GM23338 (cell line): Measurements from ENCODE around the gene LPP. TPM values are rescaled to one million over a fixed set of nuclear protein-coding genes. Genes with fewer than 3 reads are reported as not detected.

Experiments used
- ATAC-seq: fragments of 200-7000 bp; cut with Tn5 transposase; 3 replicates; pipeline ENCODE4 v1.9.1; 2020
- DNase-seq: peaks from one replicate; pipeline ENCODE4 v3.0.0-alpha.2; 2015; ENCODE audit warnings: low spot score
- H2AFZ ChIP-seq: fragments of 200-600 bp; sonication (generic); 2 replicates; pipeline ENCODE4 v1.8.0; 2016; ENCODE audit warnings: antibody characterized with exemption, mild to moderate bottlenecking, moderate library complexity
- H3F3A ChIP-seq: fragments of 200-600 bp; sonication (generic); replicated peaks from 2 replicates; pipeline ENCODE4 v1.8.0; 2017; ENCODE audit warnings: antibody characterized with exemption, mixed run types, low read depth
- H3K27ac ChIP-seq: fragments of 200-600 bp; sonication (generic); 2 replicates; pipeline ENCODE4 v1.6.1; 2016; ENCODE audit warnings: low read depth
- H3K27me3 ChIP-seq: fragments of 200-600 bp; sonication (generic); 2 replicates; pipeline ENCODE4 v1.8.0; 2016; ENCODE audit warnings: mild to moderate bottlenecking, mixed run types, moderate library complexity; ENCODE audit not compliant: insufficient read depth
- H3K36me3 ChIP-seq: fragments of 200-600 bp; sonication (generic); 2 replicates; pipeline ENCODE4 v1.8.0; 2016; ENCODE audit warnings: mild to moderate bottlenecking; ENCODE audit not compliant: insufficient read depth
- H3K4me1 ChIP-seq: fragments of 200-600 bp; sonication (generic); 2 replicates; pipeline ENCODE4 v1.8.0; 2016; ENCODE audit warnings: mild to moderate bottlenecking, moderate library complexity; ENCODE audit not compliant: insufficient read depth
- H3K4me2 ChIP-seq: fragments of 200-600 bp; sonication (generic); 2 replicates; pipeline ENCODE4 v1.7.1; 2017; ENCODE audit warnings: mixed run types
- H3K4me3 ChIP-seq: fragments of 200-600 bp; sonication (generic); 2 replicates; pipeline ENCODE4 v1.6.1; 2016; ENCODE audit warnings: mixed run types
- H3K79me2 ChIP-seq: fragments of 200-600 bp; sonication (generic); replicated peaks from 2 replicates; pipeline ENCODE4 v1.8.0; 2017; ENCODE audit warnings: mild to moderate bottlenecking; ENCODE audit not compliant: insufficient read depth
- H3K9me2 ChIP-seq: fragments of 200-600 bp; sonication (generic); 2 replicates; pipeline ENCODE4 v1.8.0; 2017; ENCODE audit not compliant: insufficient read depth
- H4K20me1 ChIP-seq: fragments of 200-600 bp; sonication (generic); replicated peaks from 2 replicates; pipeline ENCODE4 v1.8.0; 2017; ENCODE audit warnings: mild to moderate bottlenecking; ENCODE audit not compliant: insufficient read depth
- H3K27ac Mint-ChIP-seq: 2 replicates; pipeline ENCODE4 v1.8.0; 2020; ENCODE audit warnings: inconsistent platforms, mild to moderate bottlenecking, moderate library complexity, mixed read lengths
- H3K27me3 Mint-ChIP-seq: 3 replicates; pipeline ENCODE4 v1.8.0; 2022; ENCODE audit warnings: low read depth, mild to moderate bottlenecking, moderate library complexity, mixed read lengths, inconsistent platforms; ENCODE audit not compliant: insufficient read depth, poor library complexity
- H3K36me3 Mint-ChIP-seq: 3 replicates; pipeline ENCODE4 v1.8.0; 2021; ENCODE audit warnings: low read depth, mild to moderate bottlenecking, inconsistent platforms, moderate library complexity, mixed read lengths
- H3K4me1 Mint-ChIP-seq: 3 replicates; pipeline ENCODE4 v1.8.0; 2020; ENCODE audit warnings: mild to moderate bottlenecking, inconsistent platforms, mixed read lengths
- H3K4me3 Mint-ChIP-seq: 3 replicates; pipeline ENCODE4 v1.8.0; 2021; ENCODE audit warnings: moderate library complexity, mild to moderate bottlenecking, inconsistent platforms, mixed read lengths
- H3K9me3 Mint-ChIP-seq: 3 replicates; pipeline ENCODE4 v1.8.0; 2020; ENCODE audit warnings: moderate library complexity, mild to moderate bottlenecking, inconsistent platforms, mixed read lengths
- CTCF ChIP-seq, 2 experiments: fragments of 200-600 bp in 1 of 2; sonication (generic) in 1 of 2; conservative IDR thresholded peaks; 2 replicates each; pipeline versions ENCODE4 v1.5.1 to v1.6.1; 2016 to 2017; ENCODE audit warnings: antibody characterized with exemption in 2 of 2, low read depth in 2 of 2, mild to moderate bottlenecking in 2 of 2, moderate library complexity in 1 of 2
- ETS1 ChIP-seq: IDR thresholded peaks from 2 replicates; pipeline ENCODE4 v1.6.1; 2016; ENCODE audit warnings: antibody characterized with exemption
- EZH2 ChIP-seq: fragments of 200-600 bp; sonication (generic); IDR thresholded peaks from one replicate; pipeline ENCODE4 v1.8.0; 2017; ENCODE audit warnings: antibody characterized with exemption, mild to moderate bottlenecking, low read depth; ENCODE audit not compliant: unreplicated experiment
- EZH2phosphoT487 ChIP-seq: fragments of 200-600 bp; sonication (generic); IDR thresholded peaks from one replicate; pipeline ENCODE4 v1.8.1; 2018; ENCODE audit warnings: antibody characterized with exemption; ENCODE audit not compliant: unreplicated experiment
- STAT1 ChIP-seq: IDR thresholded peaks from one replicate; pipeline ENCODE4 v1.6.1; 2016; ENCODE audit warnings: antibody characterized with exemption; ENCODE audit not compliant: unreplicated experiment
- ZNF114 ChIP-seq: fragments of 250-450 bp; sonication (Bioruptor Pico); IDR thresholded peaks from 2 replicates; pipeline ENCODE4 v1.5.0; 2020; ENCODE audit warnings: mild to moderate bottlenecking, moderate library complexity
- ZNF331 ChIP-seq: fragments of 250-450 bp; sonication (Bioruptor Pico); IDR thresholded peaks from 2 replicates; pipeline ENCODE4 v1.5.0; 2020; ENCODE audit warnings: low read depth, mild to moderate bottlenecking, moderate library complexity
- ZNF462 ChIP-seq: fragments of 250-450 bp; sonication (Bioruptor Pico); IDR thresholded peaks from 2 replicates; pipeline ENCODE4 v1.5.0; 2020; ENCODE audit warnings: mild to moderate bottlenecking, moderate library complexity
- polyA plus RNA-seq: library from polyadenylated mRNA; unstranded; fragments of >200 nt; fragmentation: Nextera tagmentation; extraction: Ambion mirVana; gene quantifications from 2 replicates; pipeline ENCODE4 v1.2.1, GENCODE V29; 2016
- total RNA-seq: library from RNA; depleted of rRNA; stranded (reverse); fragments of >200 nt; shearing (Covaris generic); gene quantifications from 2 replicates; pipeline ENCODE4 v1.2.3, GENCODE V29; 2014

Gene LPP
- total and polyA plus RNA-seq, 2 experiments from 2014 or later, result 23.0 to 35.2 TPM

- H3K4me1 ChIP-seq, result peaks cover 8% of the 10 kb centered on the region; the same call in 1 of the 2 replicates
- H2AFZ ChIP-seq, result no peak overlapping the region
- H3F3A ChIP-seq, result no peaks in the 10 kb centered on the region
- no peak overlapping the region for H3K27ac Mint-ChIP-seq
- no peak overlapping the region for H3K27ac ChIP-seq
- H3K79me2 ChIP-seq, result no peaks in the 10 kb centered on the region
- no peaks in the 10 kb centered on the region for H4K20me1 ChIP-seq
- H3K9me2 ChIP-seq, result no peaks in the 10 kb centered on the region
- no peaks in the 10 kb centered on the region for H3K27me3 ChIP-seq
- no peak overlapping the region for H3K4me3 Mint-ChIP-seq
- H3K4me1 Mint-ChIP-seq, result peaks cover 7% of the 10 kb centered on the region
- TF ChIP-seq EZH2phosphoT487 (no peak), ZNF462 (CRISPR knock-in tag) (no peak), ZNF331 (CRISPR knock-in tag) (no peak), ZNF114 (CRISPR knock-in tag) (no peak), EZH2 (no peak), CTCF (conservative IDR thresholded peaks at IDR 0.05; ENCODE audit: low read depth in 2 of 2) (peak; percentile 21 to 46; a peak in 3 of 4 replicates), STAT1 (no peak), ETS1 (no peak)
- no peaks in the 10 kb centered on the region for H3K36me3 Mint-ChIP-seq
- no peaks in the 10 kb centered on the region for H3K36me3 ChIP-seq
- H3K4me3 ChIP-seq, result no peak overlapping the region
- DNase-seq (peak; percentile 52), ATAC-seq (peak; percentile 87)
- H3K27me3 Mint-ChIP-seq, result no peaks in the 10 kb centered on the region
- H3K9me3 Mint-ChIP-seq, result no peaks in the 10 kb centered on the region; the same call in 2 of the 3 replicates
- H3K4me2 ChIP-seq, result no peak overlapping the region
These were observed 195.5 kb downstream of the LPP start for GRCh38 chr3:188349351-188349901.
